HEK293 (cell line): ENCODE results near the gene DRAP1.

ENCODE experiments used
- CTCF ChIP-seq: fragments of 450-650 bp; formaldehyde crosslinking; IDR thresholded peaks from 2 replicates; pipeline ENCODE4 v1.5.1; 2016; ENCODE audit warnings: missing biosample characterization, missing genetic modification characterization
- PRDM6 ChIP-seq: fragments of 450-650 bp; formaldehyde crosslinking; IDR thresholded peaks from 2 replicates; pipeline ENCODE4 v1.5.1; 2017; ENCODE audit warnings: missing biosample characterization, missing genetic modification characterization
- REST ChIP-seq: fragments of 450-650 bp; formaldehyde crosslinking; IDR thresholded peaks from 2 replicates; pipeline ENCODE4 v1.5.1; 2016; ENCODE audit warnings: missing biosample characterization, missing genetic modification characterization
- ZBTB11 ChIP-seq: fragments of 450-650 bp; formaldehyde crosslinking; conservative IDR thresholded peaks from 2 replicates; pipeline ENCODE4 v1.5.1; 2016; ENCODE audit warnings: low read depth, missing biosample characterization, missing genetic modification characterization
- ZNF10 ChIP-seq: fragments of 450-650 bp; formaldehyde crosslinking; IDR thresholded peaks from 2 replicates; pipeline ENCODE4 v1.5.1; 2017; ENCODE audit warnings: missing biosample characterization, missing genetic modification characterization
- ZNF121 ChIP-seq: fragments of 450-650 bp; formaldehyde crosslinking; IDR thresholded peaks from 2 replicates; pipeline ENCODE4 v1.5.1; 2016; ENCODE audit warnings: missing biosample characterization, missing genetic modification characterization
- ZNF274 ChIP-seq, 2 experiments: fragments of 200-500 bp in 1 of 2; fragments of 450-650 bp in 1 of 2; sonication (Bioruptor generic) in 1 of 2; formaldehyde crosslinking in 1 of 2; IDR thresholded peaks; 2 replicates each; pipeline versions ENCODE4 v1.5.1 to v1.6.1; 2014 to 2016; ENCODE audit warnings: borderline replicate concordance in 1 of 2, inconsistent platforms in 1 of 2, low read length in 1 of 2, missing biosample characterization in 1 of 2, missing genetic modification characterization in 1 of 2
- ZNF292 ChIP-seq: fragments of 450-650 bp; formaldehyde crosslinking; IDR thresholded peaks from 2 replicates; pipeline ENCODE4 v1.5.1; 2016; ENCODE audit warnings: low read depth, missing biosample characterization, missing genetic modification characterization, borderline replicate concordance
- ZNF692 ChIP-seq: fragments of 450-650 bp; formaldehyde crosslinking; IDR thresholded peaks from 2 replicates; pipeline ENCODE4 v1.5.1; 2016; ENCODE audit warnings: missing biosample characterization, missing genetic modification characterization
- ZNF776 ChIP-seq: fragments of 450-650 bp; formaldehyde crosslinking; IDR thresholded peaks from 2 replicates; pipeline ENCODE4 v1.5.0; 2017; ENCODE audit warnings: missing biosample characterization, missing genetic modification characterization, borderline replicate concordance
- ZNF777 ChIP-seq: fragments of 450-650 bp; formaldehyde crosslinking; IDR thresholded peaks from 2 replicates; pipeline ENCODE4 v1.5.1; 2017; ENCODE audit warnings: missing biosample characterization, missing genetic modification characterization, borderline replicate concordance

- TF ChIP-seq ZNF777 (no peak), ZNF10 (tag by site-specific recombination) (no peak), ZBTB11 (no peak), ZNF776 (tag by site-specific recombination) (no peak), CTCF (tag by site-specific recombination) (no peak), ZNF692 (tag by site-specific recombination) (no peak), PRDM6 (no peak), ZNF121 (tag by site-specific recombination) (no peak), ZNF274 (IDR thresholded peaks at IDR 0.05; ENCODE audit: low read length) (no peak), ZNF274 (tag by site-specific recombination; IDR thresholded peaks at IDR 0.05; ENCODE audit: borderline replicate concordance) (no peak), REST (tag by site-specific recombination) (no peak), ZNF292 (tag by site-specific recombination) (no peak)
These were observed 28.4 kb downstream of the DRAP1 start for GRCh38 chr11:65947603-65948125.
